ENCODE measurements around the gene FSTL4. TPM values are rescaled to one million over a fixed set of nuclear protein-coding genes. Genes with fewer than 3 reads are reported as not detected.

The FSTL4 gene
- total RNA-seq, 2 donors from 2014 or later = 0.32 to 0.89 TPM

DNA sequence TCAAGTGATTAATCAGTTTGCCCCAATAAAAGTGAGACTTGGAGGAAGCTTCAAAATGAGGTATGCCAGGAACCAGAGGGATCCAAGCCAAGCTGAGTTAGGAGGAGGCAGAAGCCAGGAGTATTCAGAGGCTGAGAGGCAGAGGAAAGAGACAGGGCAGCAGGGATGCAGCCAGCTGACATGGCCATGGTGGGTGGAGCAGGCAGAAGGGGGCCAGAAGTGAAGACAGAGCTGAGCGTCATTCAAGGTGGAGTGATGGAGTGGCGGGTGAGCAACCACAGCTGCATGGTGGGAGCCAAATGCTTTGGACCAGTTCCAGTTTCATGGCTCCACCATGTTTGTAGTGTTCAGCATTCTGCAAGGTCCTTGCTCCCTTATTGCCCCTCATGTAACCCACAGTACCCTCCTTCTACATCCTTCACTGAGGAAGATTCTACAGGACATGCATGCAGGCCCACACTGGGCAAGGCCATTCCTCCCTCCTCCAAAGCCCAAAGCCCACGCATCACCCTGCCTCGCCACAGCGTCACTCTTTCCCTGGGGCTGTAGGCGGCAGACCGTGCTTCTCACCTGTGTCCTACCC is 100.6 kb downstream of the FSTL4 start:
- no peaks in the 10 kb centered on the region for H3K36me3 ChIP-seq
- no peak overlapping the region for H3K27ac ChIP-seq
- no peak overlapping the region for H3K9ac ChIP-seq (ENCODE audit: low read depth in 2 of 2, low read length in 2 of 2)
- no peaks in the 10 kb centered on the region for H3K9me3 ChIP-seq
- intact Hi-C loops (cut with DNase I) = no loop called here
- DNase-seq = no peak
- H3K4me3 ChIP-seq = no peak overlapping the region
- no peak for TF ChIP-seq CTCF (IDR thresholded peaks at IDR 0.05)
- H3K4me1 ChIP-seq = no peaks in the 10 kb centered on the region
- H3K27me3 ChIP-seq = no peaks in the 10 kb centered on the region

DNA sequence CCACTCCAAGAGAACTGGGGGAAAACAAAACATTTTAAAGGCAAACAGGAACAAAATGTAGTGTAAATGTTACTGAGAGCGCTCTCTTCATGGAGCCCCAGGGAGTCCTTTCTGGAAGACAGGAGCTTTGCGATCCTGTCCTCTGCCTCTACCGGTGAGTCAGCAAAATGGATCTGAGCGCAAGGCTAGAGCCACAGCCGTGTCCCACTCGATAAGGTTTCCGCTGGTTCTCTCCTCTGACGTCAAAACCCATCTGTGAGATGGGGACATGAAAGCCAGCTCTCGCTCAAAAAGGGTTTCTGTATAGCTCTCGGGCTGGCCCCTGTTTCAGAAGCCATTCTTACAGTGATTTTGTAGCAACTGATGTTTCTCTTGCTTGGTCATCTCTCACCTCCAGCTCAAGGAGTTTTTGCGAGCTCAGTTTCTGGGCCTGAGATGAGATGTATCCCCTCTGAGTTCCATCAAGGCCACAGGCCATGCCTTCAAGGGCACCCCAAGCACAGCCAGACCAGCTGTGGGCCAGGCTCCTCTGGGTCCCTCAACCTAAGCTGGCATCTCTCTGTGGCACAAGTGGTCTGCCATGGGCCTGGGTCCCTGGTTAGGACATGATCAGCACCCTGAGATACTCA is 101.6 kb downstream of the FSTL4 start:
- Histone ChIP-seq H3K36me3 (no peaks in the 10 kb centered on the region), H3K9me3 (no peaks in the 10 kb centered on the region), H3K4me1 (no peaks in the 10 kb centered on the region), H3K27me3 (no peaks in the 10 kb centered on the region), H3K27ac (no peak overlapping the region), H3K9ac (ENCODE audit: low read depth in 2 of 2, low read length in 2 of 2) (no peak overlapping the region), H3K4me3 (no peak overlapping the region)
- no peak for TF ChIP-seq CTCF (IDR thresholded peaks at IDR 0.05)
- intact Hi-C loops (cut with DNase I) = no loop called here
- DNase-seq = no peak

DNA sequence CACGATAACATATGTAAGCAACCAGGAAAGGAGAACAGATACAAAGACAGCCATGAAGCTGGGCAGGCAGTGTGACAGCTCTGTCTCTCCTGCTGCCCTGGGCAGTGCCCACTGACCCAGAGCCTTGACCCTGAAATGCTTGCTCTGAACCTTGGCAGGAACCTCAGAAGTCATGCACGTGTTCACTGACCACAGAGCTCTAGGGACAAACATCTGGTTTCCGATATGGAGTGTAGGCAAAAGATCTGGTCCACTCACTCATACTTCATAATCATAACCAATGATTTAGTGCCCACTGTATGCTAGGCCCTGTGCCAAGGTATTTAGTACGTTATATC is 102.6 kb downstream of the FSTL4 start:
- no peak for TF ChIP-seq CTCF (IDR thresholded peaks at IDR 0.05)
- no peaks in the 10 kb centered on the region for H3K27me3 ChIP-seq

DNA sequence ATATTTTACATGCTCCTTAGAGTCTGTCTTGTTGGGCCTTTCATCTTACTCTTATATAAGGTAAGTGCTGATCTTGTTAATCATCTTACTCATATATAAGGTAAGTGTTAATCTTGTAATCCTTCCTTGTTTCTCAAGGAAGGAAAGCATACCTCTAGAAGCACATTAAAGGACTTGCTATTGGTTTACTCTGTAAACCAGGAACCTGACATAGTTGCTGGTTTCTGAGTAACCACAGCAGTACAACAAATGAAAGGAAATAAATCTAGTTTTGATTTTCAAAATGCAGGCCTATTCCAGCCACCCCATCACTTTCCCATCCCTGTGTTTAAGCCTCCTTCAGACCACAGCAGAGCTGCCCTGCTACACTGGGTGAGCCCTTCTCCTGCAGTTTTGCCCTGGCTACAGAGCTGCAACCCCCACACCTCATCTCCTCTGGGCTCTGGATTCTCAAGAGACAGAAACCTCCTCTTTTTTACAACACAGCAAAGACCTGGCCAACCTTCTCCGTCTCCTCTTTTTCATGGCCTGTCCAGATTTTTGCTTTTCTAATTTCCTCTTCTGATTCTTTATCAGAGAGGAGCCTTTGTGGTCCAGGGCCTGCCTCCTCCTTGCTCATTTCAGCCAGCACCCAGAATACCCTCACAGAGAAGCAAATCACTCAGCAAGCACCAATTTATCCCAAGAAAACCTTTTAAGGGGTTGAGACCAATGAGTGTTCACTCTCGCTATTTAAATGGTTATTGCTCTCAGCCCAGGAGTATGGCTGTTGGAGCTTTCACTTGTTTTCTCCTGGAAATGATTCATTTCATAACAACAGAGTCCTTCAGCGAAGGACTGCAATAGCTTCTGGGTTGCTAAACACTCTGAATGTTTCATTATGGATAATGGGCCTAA is 103.2 kb downstream of the FSTL4 start:
- Histone ChIP-seq H3K27me3 (no peaks in the 10 kb centered on the region), H3K27ac (no peak overlapping the region), H3K9ac (ENCODE audit: low read depth in 2 of 2, low read length in 2 of 2) (no peak overlapping the region), H3K4me3 (no peak overlapping the region), H3K36me3 (no peaks in the 10 kb centered on the region), H3K9me3 (no peaks in the 10 kb centered on the region), H3K4me1 (no peaks in the 10 kb centered on the region)
- intact Hi-C loops (cut with DNase I) = no loop called here
- TF ChIP-seq CTCF (IDR thresholded peaks at IDR 0.05) = no peak
- DNase-seq = no peak

More for the DNA sequence above, 102.6 kb downstream of the FSTL4 start:
- no peak for DNase-seq
- Histone ChIP-seq H3K36me3 (no peaks in the 10 kb centered on the region), H3K27ac (no peak overlapping the region), H3K4me1 (no peaks in the 10 kb centered on the region), H3K9ac (ENCODE audit: low read depth in 2 of 2, low read length in 2 of 2) (no peak overlapping the region), H3K4me3 (no peak overlapping the region), H3K9me3 (no peaks in the 10 kb centered on the region)
- intact Hi-C loops (cut with DNase I) = no loop called here

DNA sequence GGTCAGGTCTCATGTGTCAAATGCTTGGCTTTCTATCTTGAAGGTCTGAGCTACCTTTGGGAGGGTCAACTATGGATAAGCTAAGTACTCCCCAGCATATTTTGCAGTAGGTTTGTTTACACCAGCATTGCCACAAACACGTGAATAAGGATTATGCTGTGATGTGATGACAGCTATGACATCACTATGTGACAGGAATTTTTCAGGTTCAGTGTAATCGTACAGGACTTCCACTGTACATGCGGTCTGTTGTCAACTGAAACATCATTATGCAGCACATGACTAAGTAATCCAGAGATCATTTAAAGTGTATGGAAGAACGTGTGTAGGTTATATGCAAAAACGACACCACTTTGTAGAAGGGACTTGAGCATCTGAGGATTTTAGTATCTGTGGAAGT is 104.0 kb downstream of the FSTL4 start:
- intact Hi-C loops (cut with DNase I) = no loop called here
- H3K27ac ChIP-seq = no peak overlapping the region
- no peak overlapping the region for H3K9ac ChIP-seq (ENCODE audit: low read depth in 2 of 2, low read length in 2 of 2)
- H3K4me3 ChIP-seq = no peak overlapping the region
- H3K9me3 ChIP-seq = no peaks in the 10 kb centered on the region
- no peaks in the 10 kb centered on the region for H3K4me1 ChIP-seq
- H3K27me3 ChIP-seq = no peaks in the 10 kb centered on the region
- TF ChIP-seq CTCF (IDR thresholded peaks at IDR 0.05) = no peak
- H3K36me3 ChIP-seq = no peaks in the 10 kb centered on the region
- DNase-seq = no peak

Measured in colonic mucosa (tissue), 4 donors.